GM18498 (cell line): Measurements from ENCODE around the gene ANO2.

ENCODE experiments used
- ATAC-seq: cut with Tn5 transposase; IDR thresholded peaks from one replicate; pipeline ENCODE4 v1.9.1; 2021; ENCODE audit warnings: mild to moderate bottlenecking, moderate library complexity; ENCODE audit not compliant: unreplicated experiment

Gene ANO2

GRCh38 chr12:5964913-5965900 lies 20.1 kb upstream of the ANO2 start:
- ATAC-seq: no peak

- no peak for ATAC-seq
Observed at GRCh38 chr12:5963515-5963914, 18.5 kb upstream of the ANO2 start.

- no peak for ATAC-seq
Observed at GRCh38 chr12:5960783-5961182, 15.7 kb upstream of the ANO2 start.

- ATAC-seq: no peak
Observed at GRCh38 chr12:5956987-5957386, 11.9 kb upstream of the ANO2 start.

- no peak for ATAC-seq
Observed at GRCh38 chr12:5954661-5955060, 9.6 kb upstream of the ANO2 start.

GRCh38 chr12:5953835-5954586 lies 9.0 kb upstream of the ANO2 start:
- no peak for ATAC-seq

- no peak for ATAC-seq
Observed at GRCh38 chr12:5952031-5952430, 7.0 kb upstream of the ANO2 start.

GRCh38 chr12:5948696-5949095 lies 3.6 kb upstream of the ANO2 start:
- no peak for ATAC-seq

GRCh38 chr12:5947006-5947405 lies 1.9 kb upstream of the ANO2 start:
- ATAC-seq: no peak

GRCh38 chr12:5946388-5946787 lies 1.3 kb upstream of the ANO2 start:
- no peak for ATAC-seq

- ATAC-seq: no peak
Observed at GRCh38 chr12:5944688-5945070, 380 bp downstream of the ANO2 start.

- ATAC-seq: no peak
Observed at GRCh38 chr12:5944053-5944452, 1.0 kb downstream of the ANO2 start.

GRCh38 chr12:5941907-5942306 lies 3.2 kb downstream of the ANO2 start:
- ATAC-seq: no peak

GRCh38 chr12:5927732-5928516 lies 17.1 kb downstream of the ANO2 start:
- no peak for ATAC-seq

GRCh38 chr12:5925646-5926045 lies 19.4 kb downstream of the ANO2 start:
- ATAC-seq: no peak

- ATAC-seq: no peak
Observed at GRCh38 chr12:5924342-5924741, 20.7 kb downstream of the ANO2 start.

GRCh38 chr12:5923751-5924150 lies 21.3 kb downstream of the ANO2 start:
- no peak for ATAC-seq

- ATAC-seq: no peak
Observed at GRCh38 chr12:5923043-5923605, 21.9 kb downstream of the ANO2 start.

- ATAC-seq: no peak
Observed at GRCh38 chr12:5921966-5922899, 22.8 kb downstream of the ANO2 start.
